Lung (tissue), 12 donors: ENCODE data around the gene LNP1. TPM values are rescaled to one million over a fixed set of nuclear protein-coding genes. Genes with fewer than 3 reads are reported as not detected.

Experiments
- ATAC-seq: fragments of 200-7000 bp; cut with Tn5 transposase; one replicate; pipeline ENCODE4 v1.9.1; 2020; ENCODE audit warnings: moderate number of reproducible peaks; ENCODE audit not compliant: insufficient read depth, low FRiP score
- DNase-seq, 3 donors: peaks; one replicate each; pipeline ENCODE4 v3.0.0-alpha.2; 2013 to 2017
- H3K27ac ChIP-seq, 2 donors: one replicate each; pipeline ENCODE4 v1.5.1; 2013; ENCODE audit warnings: mild to moderate bottlenecking in 2 of 2, moderate library complexity in 2 of 2, control low read depth in 1 of 2, inconsistent platforms in 1 of 2, low read depth in 1 of 2, low read length in 1 of 2
- H3K27me3 ChIP-seq, 3 donors: one replicate each; pipeline ENCODE4 v1.5.1; 2013; ENCODE audit warnings: low read length in 2 of 3; ENCODE audit not compliant: control insufficient read depth in 3 of 3, insufficient read depth in 3 of 3
- H3K36me3 ChIP-seq, 4 donors: one replicate each; pipeline ENCODE4 v1.5.1; 2013; ENCODE audit warnings: low read length in 4 of 4, mild to moderate bottlenecking in 1 of 4, moderate library complexity in 1 of 4; ENCODE audit not compliant: control insufficient read depth in 4 of 4, insufficient read depth in 4 of 4
- H3K4me1 ChIP-seq, 5 donors: one replicate each; pipeline ENCODE4 v1.5.1; 2013; ENCODE audit warnings: low read length in 5 of 5, mild to moderate bottlenecking in 2 of 5, moderate library complexity in 1 of 5; ENCODE audit not compliant: control insufficient read depth in 5 of 5, insufficient read depth in 5 of 5
- H3K4me3 ChIP-seq: one replicate; pipeline ENCODE4 v1.5.1; 2013; ENCODE audit warnings: mild to moderate bottlenecking, control low read depth, moderate library complexity
- H3K9ac ChIP-seq, 2 donors: one replicate each; pipeline ENCODE4 v1.5.1; 2013; ENCODE audit warnings: low read length in 2 of 2, control low read depth in 1 of 2; ENCODE audit not compliant: insufficient read depth in 1 of 2
- H3K9me3 ChIP-seq, 4 donors: one replicate each; pipeline ENCODE4 v1.5.1; 2013; ENCODE audit warnings: low read length in 3 of 4, mild to moderate bottlenecking in 1 of 4, moderate library complexity in 1 of 4; ENCODE audit not compliant: control insufficient read depth in 4 of 4, insufficient read depth in 3 of 4
- CTCF ChIP-seq: IDR thresholded peaks from 2 replicates; pipeline ENCODE4 v1.5.1; 2012; ENCODE audit warnings: mild to moderate bottlenecking; ENCODE audit errors: control extremely low read depth, extremely low read depth
- WGBS, 2 donors: extraction: QIAGEN DNeasy Blood & Tissue Kit; methylation state at CpG; one replicate each; pipeline ENCODE4 v1.1.7; 2013; 5-methylcytosine and 5-hydroxymethylcytosine counted together
- polyA plus RNA-seq, 2 donors: library from polyadenylated mRNA; stranded (reverse); fragments of 200-250 nt; gene quantifications; one replicate each; pipeline ENCODE4 v1.2.1, GENCODE V29; 2013
- total RNA-seq, 2 donors: library from RNA; depleted of rRNA in 1 of 2; stranded (reverse); fragments of >200 nt in 1 of 2; gene quantifications; one replicate each; pipeline ENCODE4 v1.2.1, GENCODE V29; 2014 to 2021
- donor health status: control.
- donor health status: control.
- donor health status: Bipolar disorder and iron deficiency.
- donor health status: healthy.
- donor health status: DM: yes; HTN: yes; CAD: no.

Gene LNP1
- total and polyA plus RNA-seq, 4 donors: 1.1 to 5.8 (median 2.2) TPM

- no peaks in the 10 kb centered on the region for H3K4me1 ChIP-seq
- no peak overlapping the region for H3K27ac ChIP-seq
- no peak overlapping the region for H3K4me3 ChIP-seq
- ATAC-seq (no peak), DNase-seq (no peak)
- H3K27me3 ChIP-seq: no peaks in the 10 kb centered on the region
- TF ChIP-seq CTCF: no peak
- H3K36me3 ChIP-seq: peaks cover 0 to 7% (median 3%) of the 10 kb centered on the region in 4 donors
- H3K9me3 ChIP-seq: peaks cover 0 to 6% (median under 1%) of the 10 kb centered on the region in 4 donors
- H3K9ac ChIP-seq: no peak overlapping the region
Observed at GRCh38 chr3:100416176-100416575, 14.8 kb downstream of the LNP1 start.

- 67 to 93% methylated on average over 1 of the region's 1 CpG for WGBS, 2 donors
- no peaks in the 10 kb centered on the region for H3K27me3 ChIP-seq
- DNase-seq (no peak), ATAC-seq (no peak)
- H3K36me3 ChIP-seq: peaks cover 0 to 6% (median 1%) of the 10 kb centered on the region in 4 donors
- no peak overlapping the region for H3K4me3 ChIP-seq
- no peak overlapping the region for H3K9ac ChIP-seq
- H3K4me1 ChIP-seq: no peaks in the 10 kb centered on the region
- TF ChIP-seq CTCF: no peak
- no peak overlapping the region for H3K27ac ChIP-seq
- no peaks in the 10 kb centered on the region for H3K9me3 ChIP-seq
Observed at GRCh38 chr3:100416863-100417262, 15.5 kb downstream of the LNP1 start.

- DNase-seq (no peak), ATAC-seq (no peak)
- H3K4me1 ChIP-seq: no peaks in the 10 kb centered on the region
- H3K9ac ChIP-seq: no peak overlapping the region
- 92 to 95% methylated on average over 1 of the region's 1 CpG for WGBS, 2 donors
- H3K27ac ChIP-seq: no peak overlapping the region
- H3K4me3 ChIP-seq: no peak overlapping the region
- no peaks in the 10 kb centered on the region for H3K9me3 ChIP-seq
- no peak for TF ChIP-seq CTCF
- no peaks in the 10 kb centered on the region for H3K27me3 ChIP-seq
- no peaks in the 10 kb centered on the region for H3K36me3 ChIP-seq
Observed at GRCh38 chr3:100419406-100419805, 18.1 kb downstream of the LNP1 start.

GRCh38 chr3:100420885-100421284 is 19.5 kb downstream of the LNP1 start:
- 68 to 84% methylated on average over 2 of the region's 2 CpGs for WGBS, 2 donors
- no peak for TF ChIP-seq CTCF
- H3K27me3 ChIP-seq: no peaks in the 10 kb centered on the region
- no peak overlapping the region for H3K4me3 ChIP-seq
- ATAC-seq (no peak), DNase-seq (no peak)
- H3K9me3 ChIP-seq: no peaks in the 10 kb centered on the region
- peaks cover 0 to 5% (median under 1%) of the 10 kb centered on the region in 5 donors for H3K4me1 ChIP-seq
- H3K9ac ChIP-seq: no peak overlapping the region
- no peaks in the 10 kb centered on the region for H3K36me3 ChIP-seq
- H3K27ac ChIP-seq: no peak overlapping the region
